TTC549 (cell line): ENCODE results near the gene GSPT1.
"Not testable (repeated sequence)": the region's sequence is repeated elsewhere in the genome, so short reads cannot be mapped to it uniquely, and the experiment has no call there.

ENCODE experiments used
- FAIRE-seq: peaks from 2 replicates; lab custom pipeline; 2012; peaks lifted over from hg19 to GRCh38; lab: Jason Lieb, UNC

The GSPT1 gene

DNA sequence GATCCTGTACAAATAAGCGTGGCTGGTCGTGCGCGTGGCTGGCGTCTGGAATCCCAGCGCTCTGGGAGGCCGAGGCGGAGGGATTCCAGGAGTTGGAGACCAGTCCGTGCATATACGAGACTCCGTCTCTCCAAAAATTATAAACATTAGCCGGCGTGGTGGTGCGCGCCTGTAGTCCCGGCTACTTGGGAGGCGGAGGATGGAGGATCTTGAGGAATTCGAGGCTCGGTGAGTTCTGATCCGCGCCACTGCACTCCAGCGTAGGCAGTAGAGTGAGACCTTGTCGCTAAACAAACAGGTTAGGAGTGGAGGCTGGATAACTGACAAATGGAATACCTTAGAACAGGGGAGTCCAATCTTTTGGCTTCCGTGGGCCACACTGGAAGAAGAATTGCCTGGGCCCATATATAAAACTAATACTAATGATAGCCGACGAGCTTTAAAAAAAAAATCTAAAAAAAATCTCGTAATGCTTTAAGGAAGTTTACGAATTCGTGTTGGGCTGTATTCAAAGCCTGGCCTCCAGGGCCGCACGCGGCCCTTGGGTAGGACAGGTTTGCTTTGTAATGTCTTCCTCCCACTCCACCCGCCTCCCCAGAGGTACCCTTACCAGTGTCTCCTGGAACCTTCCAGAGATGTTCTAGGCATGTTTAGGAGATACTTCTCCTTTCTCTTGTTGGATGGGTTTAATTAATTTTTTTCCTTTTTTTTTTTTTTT lies 63.5 kb downstream of the GSPT1 start:
- FAIRE-seq, result no peak

DNA sequence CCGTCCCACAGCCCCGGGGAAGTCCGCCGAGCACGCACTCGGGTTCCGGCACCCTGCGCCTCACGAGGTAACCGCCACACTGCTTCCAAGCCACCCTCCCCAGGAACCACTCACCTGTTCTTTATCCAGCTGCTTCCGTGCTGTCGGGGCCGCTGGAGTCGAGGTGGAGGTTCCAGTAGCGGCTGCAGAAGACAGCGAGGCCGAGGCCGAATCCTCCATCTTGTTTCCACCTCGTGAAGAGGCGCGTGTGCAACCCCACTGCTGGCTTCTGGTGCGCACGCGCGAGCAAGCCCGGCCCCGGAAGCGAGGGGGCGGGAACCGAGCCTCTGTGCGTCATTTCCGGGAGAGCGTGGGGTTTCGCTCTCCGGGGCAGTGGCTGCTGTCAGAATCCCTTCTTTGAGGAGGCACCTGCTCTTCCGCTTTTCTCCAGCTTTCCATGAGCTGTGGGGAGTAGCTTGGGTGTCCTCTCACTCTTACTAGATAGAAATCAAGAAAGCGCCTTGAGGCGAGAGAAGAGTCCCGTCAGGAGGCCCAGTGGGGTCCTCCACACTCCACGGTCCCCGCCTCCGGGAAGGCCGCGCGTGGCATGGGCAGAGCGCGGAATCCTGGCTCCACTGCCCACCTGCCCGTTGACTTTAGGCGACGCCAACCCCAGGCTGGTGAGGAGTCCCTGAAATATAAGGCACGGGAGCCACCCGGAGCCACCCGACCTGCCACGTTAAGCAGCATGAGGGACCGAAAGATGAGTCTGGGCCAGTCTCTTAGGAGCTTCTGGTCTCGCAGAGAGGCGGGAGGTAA lies 64.3 kb downstream of the GSPT1 start, which contains the start of gene RSL1D1:
Gene RSL1D1, minus strand, starts transcription at position 249 of the 798 bp plus-strand sequence. Its CDS starts 30 bp downstream, at position 219.
- no peak for FAIRE-seq

DNA sequence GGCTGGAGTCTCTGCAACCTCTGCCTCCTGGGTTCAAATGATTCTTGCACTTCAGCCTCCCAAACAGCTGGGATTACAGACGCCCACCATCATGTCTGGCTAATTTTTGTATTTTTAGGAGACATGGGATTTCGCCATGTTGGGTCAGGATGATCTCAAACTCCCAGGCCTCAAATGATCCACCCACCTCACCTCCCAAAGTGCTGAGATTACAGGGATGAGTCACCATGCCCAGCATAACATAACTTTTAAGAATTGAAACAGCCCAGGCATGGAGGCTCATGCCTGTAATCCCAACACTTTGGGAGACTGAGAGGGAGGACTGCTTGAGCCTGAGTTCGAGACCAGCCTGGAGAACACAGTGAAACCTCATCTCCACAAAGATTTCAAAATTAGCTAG lies 66.9 kb downstream of the GSPT1 start:
- no peak for FAIRE-seq

DNA sequence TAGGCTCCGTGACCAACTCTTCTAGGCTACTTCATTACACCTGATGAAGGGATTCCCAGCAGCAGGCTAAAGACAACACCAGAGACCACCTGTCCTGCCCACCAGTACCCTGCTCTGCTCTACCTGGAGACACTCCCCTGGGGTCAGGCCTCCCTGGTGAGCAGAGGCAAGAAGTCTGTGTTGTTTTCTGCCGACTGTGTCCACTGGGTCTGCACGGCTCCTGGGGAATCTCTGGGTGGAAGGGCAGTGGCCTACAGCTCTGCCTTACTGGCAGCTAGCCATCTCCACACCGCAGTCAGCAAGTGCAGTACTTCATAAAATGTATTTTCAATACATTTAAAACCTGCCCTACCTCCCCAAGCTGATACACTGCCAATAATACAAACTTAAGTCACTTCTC lies 71.3 kb downstream of the GSPT1 start:
- no peak for FAIRE-seq

- no peak for FAIRE-seq
These were observed 71.9 kb downstream of the GSPT1 start for GRCh38 chr16:11843861-11844260.

- FAIRE-seq, result no peak
These were observed 72.5 kb downstream of the GSPT1 start for GRCh38 chr16:11843206-11843605.

- no peak for FAIRE-seq
These were observed 74.7 kb downstream of the GSPT1 start for GRCh38 chr16:11841026-11841425.

DNA sequence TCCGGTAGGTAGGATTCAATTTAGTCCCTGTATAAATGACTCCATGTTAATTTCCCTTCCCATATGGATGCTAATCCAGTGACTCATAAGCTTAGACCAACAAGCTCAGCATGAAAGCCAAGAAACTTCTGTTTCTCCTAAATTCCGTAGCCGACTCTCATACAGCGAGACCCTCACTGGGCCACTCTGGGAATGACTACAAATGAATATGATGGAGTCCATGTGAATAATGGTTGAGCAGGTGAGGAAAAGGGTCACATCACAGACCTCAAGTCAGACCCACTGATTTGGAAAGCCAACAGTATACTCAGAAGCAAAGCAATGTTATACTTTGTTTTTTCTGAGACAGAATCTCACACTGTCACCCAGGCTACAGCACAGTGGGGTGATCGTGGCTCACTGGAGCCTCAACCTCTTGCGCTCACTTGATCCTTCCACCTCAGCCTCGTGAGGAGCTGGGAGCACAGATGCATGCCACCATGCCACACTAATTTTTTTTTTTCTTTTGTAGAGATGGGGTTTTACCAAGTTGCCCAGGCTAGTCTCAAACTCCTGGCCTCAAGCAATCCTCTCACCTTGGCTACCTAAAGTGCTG lies 79.0 kb downstream of the GSPT1 start:
- FAIRE-seq, result no peak

GRCh38 chr16:11835891-11836649 lies 79.7 kb downstream of the GSPT1 start:
- FAIRE-seq, result no peak

- no peak for FAIRE-seq
These were observed 80.4 kb downstream of the GSPT1 start for GRCh38 chr16:11835309-11835708.

GRCh38 chr16:11833951-11834695 lies 81.6 kb downstream of the GSPT1 start:
- no peak for FAIRE-seq

GRCh38 chr16:11828696-11829095 lies 87.1 kb downstream of the GSPT1 start:
- FAIRE-seq, result no peak

DNA sequence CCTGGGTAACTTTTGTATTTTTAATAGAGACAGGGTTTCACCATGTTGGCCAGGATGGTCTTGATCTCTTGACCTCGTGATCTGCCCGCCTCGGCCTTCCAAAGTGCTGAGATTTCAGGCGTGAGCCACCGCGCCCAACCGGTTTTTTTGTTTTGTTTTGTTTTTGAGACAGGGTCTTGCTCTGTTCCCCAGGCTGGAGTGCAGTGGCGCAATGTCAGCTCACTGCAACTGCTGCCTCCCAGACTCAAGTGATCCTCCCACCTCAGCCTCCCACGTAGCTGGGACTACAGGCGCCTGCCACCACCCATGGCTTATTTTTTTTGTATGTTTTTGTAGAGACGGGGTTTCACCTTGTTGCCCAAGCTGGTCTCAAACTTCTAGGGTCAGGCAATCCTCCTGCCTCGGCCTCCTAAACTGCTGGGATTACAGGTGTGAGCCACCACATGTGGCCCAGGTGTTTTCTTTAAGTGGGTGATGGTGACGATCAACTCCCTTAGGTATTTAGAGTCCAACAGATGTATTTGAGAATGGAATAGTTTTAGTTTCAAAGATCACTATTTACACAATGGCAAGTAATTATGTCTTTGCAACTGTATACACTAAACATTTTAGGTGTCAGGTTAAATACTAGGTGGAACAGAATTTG lies 90.1 kb downstream of the GSPT1 start:
- not testable (repeated sequence) for FAIRE-seq

DNA sequence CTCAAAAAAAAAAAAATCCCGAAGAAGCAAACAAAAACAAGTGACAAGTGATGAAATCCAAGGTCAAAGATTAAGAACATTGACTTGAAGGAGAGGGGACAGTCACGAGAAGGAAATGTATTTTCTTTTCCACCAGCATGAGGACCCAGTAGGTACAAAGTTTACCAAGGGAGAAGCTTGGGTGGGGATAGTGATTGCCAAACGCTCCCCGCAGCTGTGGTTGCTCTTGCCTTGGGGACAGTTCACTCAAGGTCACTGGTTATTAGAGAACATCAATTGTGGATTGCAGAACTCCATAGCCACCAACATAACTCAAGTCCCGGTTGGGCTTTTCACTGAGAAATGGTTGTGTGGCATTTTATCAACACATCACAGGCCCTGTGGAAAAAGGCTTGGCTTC lies 91.4 kb downstream of the GSPT1 start:
- FAIRE-seq, result no peak

DNA sequence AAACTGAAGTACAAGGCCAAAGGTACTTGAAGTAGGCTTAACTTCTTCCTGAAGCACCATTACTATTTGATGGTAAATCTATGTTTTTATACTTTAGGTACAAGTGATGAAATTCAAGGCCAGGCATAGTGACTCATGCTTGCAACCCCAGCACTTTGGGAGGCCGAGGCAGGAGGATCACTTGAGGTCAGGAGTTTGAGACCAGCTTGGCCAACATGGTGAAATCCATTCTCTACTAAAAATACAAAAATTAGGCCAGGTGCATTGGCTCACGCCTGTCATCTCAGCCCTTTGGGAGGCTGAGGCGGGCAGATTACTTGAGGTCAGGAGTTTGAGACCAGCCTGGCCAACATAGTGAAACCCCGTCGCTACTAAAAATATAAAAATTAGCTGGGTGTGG lies 92.1 kb downstream of the GSPT1 start:
- FAIRE-seq, result not testable (repeated sequence)

DNA sequence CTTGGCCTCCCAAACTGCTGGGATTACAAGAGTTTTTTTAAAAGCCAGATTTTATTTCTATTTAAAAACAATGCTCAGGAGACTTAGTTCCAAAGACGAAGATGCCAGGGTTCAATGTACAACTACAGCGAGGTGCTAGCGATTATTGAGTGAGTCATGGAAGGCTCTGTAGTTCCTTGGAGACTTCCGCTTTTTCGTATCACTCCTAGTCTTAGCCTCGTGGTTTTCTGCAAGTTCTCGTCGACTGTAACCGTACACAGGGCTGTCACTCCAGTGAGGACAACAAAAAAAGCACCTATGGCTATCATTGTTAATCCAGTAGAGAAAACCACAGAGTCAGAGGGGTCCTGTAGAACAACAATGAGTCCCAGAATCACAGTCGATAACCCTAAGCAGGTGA lies 96.0 kb downstream of the GSPT1 start:
- FAIRE-seq, result no peak

DNA sequence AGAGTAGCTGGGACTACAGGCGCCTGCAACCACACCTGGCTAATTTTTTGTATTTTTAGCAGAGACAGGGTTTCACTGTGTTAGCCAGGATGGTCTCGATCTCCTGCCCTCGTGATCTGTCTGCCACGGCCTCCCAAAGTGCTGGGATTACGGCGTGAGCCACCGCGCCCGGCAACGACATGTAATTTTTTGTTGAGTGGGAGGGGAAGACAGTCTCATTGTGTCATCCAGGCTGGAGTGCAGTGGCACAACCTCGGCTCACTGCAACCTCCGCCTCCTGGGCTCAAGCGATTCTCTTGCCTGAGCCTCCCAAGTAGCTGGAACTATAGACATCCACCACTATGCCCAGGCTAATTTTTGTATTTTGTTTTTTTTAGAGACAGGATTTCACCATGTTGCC lies 96.8 kb downstream of the GSPT1 start:
- FAIRE-seq, result not testable (repeated sequence)
